NCI-H1105 (cell line): ENCODE measurements around the gene NPAS3.

Experiments
- DNase-seq: peaks from one replicate; lab custom pipeline; 2025; lab: John Stamatoyannopoulos, UW

The NPAS3 gene

GRCh38 chr14:33586806-33587205 lies 648.1 kb downstream of the NPAS3 start:
- DNase-seq = no peak

- no peak for DNase-seq
These were observed 649.1 kb downstream of the NPAS3 start for GRCh38 chr14:33587791-33588190.

GRCh38 chr14:33588771-33589170 lies 650.1 kb downstream of the NPAS3 start:
- no peak for DNase-seq

GRCh38 chr14:33589334-33589733 lies 650.7 kb downstream of the NPAS3 start:
- no peak for DNase-seq

GRCh38 chr14:33590891-33591630 lies 652.4 kb downstream of the NPAS3 start:
- DNase-seq = no peak

- no peak for DNase-seq
These were observed 653.6 kb downstream of the NPAS3 start for GRCh38 chr14:33592297-33592696.

- no peak for DNase-seq
These were observed 657.8 kb downstream of the NPAS3 start for GRCh38 chr14:33596211-33597080.

- no peak for DNase-seq
These were observed 659.9 kb downstream of the NPAS3 start for GRCh38 chr14:33598582-33598981.

- DNase-seq = no peak
These were observed 663.7 kb downstream of the NPAS3 start for GRCh38 chr14:33602396-33602795.

GRCh38 chr14:33606591-33606990 lies 667.9 kb downstream of the NPAS3 start:
- DNase-seq = no peak

GRCh38 chr14:33609582-33609981 lies 670.9 kb downstream of the NPAS3 start:
- DNase-seq = no peak

- DNase-seq = no peak
These were observed 671.4 kb downstream of the NPAS3 start for GRCh38 chr14:33610121-33610520.

GRCh38 chr14:33611405-33612196 lies 672.9 kb downstream of the NPAS3 start:
- no peak for DNase-seq

- no peak for DNase-seq
These were observed 673.5 kb downstream of the NPAS3 start for GRCh38 chr14:33612197-33612505.

- DNase-seq = peak; percentile 66
These were observed 678.5 kb downstream of the NPAS3 start for GRCh38 chr14:33617154-33617553.

GRCh38 chr14:33618361-33619105 lies 679.9 kb downstream of the NPAS3 start:
- no peak for DNase-seq

- DNase-seq = no peak
These were observed 683.8 kb downstream of the NPAS3 start for GRCh38 chr14:33622496-33622895.

GRCh38 chr14:33629792-33630191 lies 691.1 kb downstream of the NPAS3 start:
- no peak for DNase-seq

GRCh38 chr14:33631021-33631420 lies 692.3 kb downstream of the NPAS3 start:
- DNase-seq = no peak

- peak; percentile 2 for DNase-seq
These were observed 692.8 kb downstream of the NPAS3 start for GRCh38 chr14:33631441-33631840.

- DNase-seq = no peak
These were observed 696.0 kb downstream of the NPAS3 start for GRCh38 chr14:33634631-33635030.

- no peak for DNase-seq
These were observed 698.0 kb downstream of the NPAS3 start for GRCh38 chr14:33636716-33637115.
